H1 (cell line): ENCODE measurements around the gene MCRS1. TPM values are rescaled to one million over a fixed set of nuclear protein-coding genes. Genes with fewer than 3 reads are reported as not detected.

Source experiments
- CTCF ChIA-PET: fragments of 300-600 bp; sonication (Branson Sonifier 250); formaldehyde crosslinking; loops from one replicate; lab custom pipeline; 2021; ENCODE audit not compliant: partially characterized antibody; lab: Charles Lee
- POLR2A ChIA-PET: fragments of 300-600 bp; sonication (Branson Sonifier 250); formaldehyde crosslinking; loops from one replicate; lab custom pipeline; 2021; ENCODE audit warnings: inconsistent platforms; ENCODE audit not compliant: partially characterized antibody; lab: Charles Lee
- DNase-seq, 2 experiments: peaks; one replicate each; pipeline versions ENCODE4 v3.0.0 to v3.0.0-alpha.2; 2010 to 2022; ENCODE audit warnings: low spot score in 2 of 2, low read depth in 1 of 2, mixed read lengths in 1 of 2
- FAIRE-seq: peaks from 2 replicates; lab custom pipeline; 2011; peaks lifted over from hg19 to GRCh38; lab: Jason Lieb, UNC
- H2AFZ ChIP-seq: 2 replicates; pipeline ENCODE4 v1.8.1; 2012; ENCODE audit warnings: low read length, inconsistent platforms
- H2AK5ac ChIP-seq: 2 replicates; pipeline ENCODE4 v1.6.1; 2013; ENCODE audit warnings: low read depth, low read length
- H2BK120ac ChIP-seq: replicated peaks from 2 replicates; pipeline ENCODE3; 2013; ENCODE audit warnings: low read depth, low read length, inconsistent platforms
- H2BK12ac ChIP-seq: 2 replicates; pipeline ENCODE4 v1.6.1; 2013; ENCODE audit warnings: low read depth, low read length
- H2BK15ac ChIP-seq: 2 replicates; pipeline ENCODE4 v1.6.1; 2013; ENCODE audit warnings: low read length
- H2BK20ac ChIP-seq: 2 replicates; pipeline ENCODE4 v1.6.1; 2013; ENCODE audit warnings: low read length
- H2BK5ac ChIP-seq: 2 replicates; pipeline ENCODE4 v1.6.1; 2013; ENCODE audit warnings: low read depth, low read length
- H3K14ac ChIP-seq: 2 replicates; pipeline ENCODE4 v1.6.1; 2013; ENCODE audit warnings: inconsistent platforms; ENCODE audit not compliant: insufficient read length
- H3K18ac ChIP-seq: 2 replicates; pipeline ENCODE4 v1.6.1; 2013; ENCODE audit warnings: low read length; ENCODE audit errors: extremely low read depth
- H3K23ac ChIP-seq: 2 replicates; pipeline ENCODE4 v1.6.1; 2013; ENCODE audit warnings: inconsistent platforms; ENCODE audit not compliant: insufficient read length
- H3K23me2 ChIP-seq: 2 replicates; pipeline ENCODE4 v1.6.1; 2013; ENCODE audit warnings: low read depth, low read length
- H3K27ac ChIP-seq: 2 replicates; pipeline ENCODE4 v1.6.1; 2011; ENCODE audit warnings: low read depth, low read length, inconsistent platforms
- H3K27me3 ChIP-seq, 4 experiments: replicated peaks in 1 of 4; 1 replicate in 1 of 4; 2 replicates in 3 of 4; pipeline versions ENCODE4 v1.6.1 to v1.8.1; 2011 to 2013; ENCODE audit warnings: low read length in 3 of 4, mild to moderate bottlenecking in 3 of 4, inconsistent platforms in 2 of 4, mixed read lengths in 2 of 4, moderate library complexity in 1 of 4; ENCODE audit not compliant: control insufficient read depth in 3 of 4, insufficient read depth in 3 of 4; ENCODE audit errors: extremely low read depth in 1 of 4
- H3K36me3 ChIP-seq, 4 experiments: 2 replicates each; pipeline versions ENCODE4 v1.6.1 to v1.8.1; 2011 to 2013; ENCODE audit warnings: mild to moderate bottlenecking in 4 of 4, low read length in 3 of 4, moderate library complexity in 2 of 4, control low read depth in 1 of 4, inconsistent platforms in 1 of 4; ENCODE audit not compliant: insufficient read depth in 4 of 4, control insufficient read depth in 2 of 4
- H3K4ac ChIP-seq: replicated peaks from 2 replicates; pipeline ENCODE3; 2013; ENCODE audit warnings: low read length, low read depth, mixed read lengths, inconsistent platforms; ENCODE audit not compliant: insufficient read length
- H3K4me1 ChIP-seq, 4 experiments: replicated peaks in 1 of 4; 1 replicate in 1 of 4; 2 replicates in 3 of 4; pipeline versions ENCODE4 v1.6.1 to v1.8.1; 2011 to 2013; ENCODE audit warnings: low read length in 3 of 4, inconsistent platforms in 2 of 4, mixed read lengths in 1 of 4; ENCODE audit not compliant: insufficient read depth in 4 of 4, control insufficient read depth in 3 of 4
- H3K4me2 ChIP-seq, 2 experiments: 2 replicates each; pipeline versions ENCODE4 v1.6.1 to v1.8.1; 2011 to 2013; ENCODE audit warnings: low read depth in 2 of 2, low read length in 2 of 2, control low read depth in 1 of 2, inconsistent platforms in 1 of 2, mild to moderate bottlenecking in 1 of 2; ENCODE audit not compliant: insufficient read depth in 1 of 2
- H3K4me3 ChIP-seq, 4 experiments: fragments of 200-600, 300-600 bp in 1 of 4; sonication (generic), shearing (Covaris generic), sonication (Bioruptor Twin) in 1 of 4; 2 replicates each; pipeline versions ENCODE4 v1.5.1 to v1.8.1; 2011 to 2016; ENCODE audit warnings: low read length in 4 of 4, low read depth in 3 of 4, control low read depth in 2 of 4, inconsistent platforms in 2 of 4, mild to moderate bottlenecking in 2 of 4, mixed read lengths in 1 of 4, moderate library complexity in 1 of 4; ENCODE audit not compliant: insufficient read depth in 2 of 4; ENCODE audit errors: extremely low read depth in 1 of 4
- H3K56ac ChIP-seq: replicated peaks from 2 replicates; pipeline ENCODE3; 2013; ENCODE audit warnings: low read depth, mild to moderate bottlenecking, mixed read lengths, low read length, inconsistent platforms; ENCODE audit not compliant: insufficient read length
- H3K79me1 ChIP-seq: 2 replicates; pipeline ENCODE4 v1.6.1; 2013; ENCODE audit warnings: low read depth, low read length, control low read depth
- H3K79me2 ChIP-seq, 2 experiments: 2 replicates each; pipeline versions ENCODE4 v1.6.1 to v1.8.1; 2012 to 2013; ENCODE audit warnings: low read length in 2 of 2, mild to moderate bottlenecking in 2 of 2, inconsistent platforms in 1 of 2; ENCODE audit not compliant: insufficient read depth in 2 of 2, control insufficient read depth in 1 of 2
- H3K9ac ChIP-seq, 4 experiments: replicated peaks in 1 of 4; 1 replicate in 1 of 4; 2 replicates in 3 of 4; pipeline versions ENCODE4 v1.6.1 to v1.8.1; 2011 to 2013; ENCODE audit warnings: low read depth in 3 of 4, low read length in 3 of 4, control low read depth in 2 of 4, mild to moderate bottlenecking in 2 of 4, moderate library complexity in 2 of 4, inconsistent platforms in 1 of 4; ENCODE audit errors: extremely low read depth in 1 of 4
- H3K9me3 ChIP-seq, 2 experiments: 2 replicates each; pipeline versions ENCODE4 v1.6.1 to v1.8.1; 2012 to 2013; ENCODE audit warnings: mild to moderate bottlenecking in 2 of 2, moderate library complexity in 2 of 2, control low read depth in 1 of 2, inconsistent platforms in 1 of 2, low read depth in 1 of 2, low read length in 1 of 2, mixed read lengths in 1 of 2; ENCODE audit not compliant: insufficient read depth in 2 of 2
- H4K20me1 ChIP-seq, 2 experiments: replicated peaks in 1 of 2; 2 replicates each; pipeline versions ENCODE3 to v1.8.1; 2011 to 2013; ENCODE audit warnings: inconsistent platforms in 2 of 2, low read length in 2 of 2, mild to moderate bottlenecking in 1 of 2; ENCODE audit not compliant: insufficient read depth in 2 of 2, control insufficient read depth in 1 of 2
- H4K5ac ChIP-seq: 2 replicates; pipeline ENCODE4 v1.6.1; 2013; ENCODE audit warnings: low read length, low read depth, mixed read lengths, inconsistent platforms; ENCODE audit not compliant: insufficient read length
- H4K8ac ChIP-seq: 2 replicates; pipeline ENCODE4 v1.8.0; 2013; ENCODE audit warnings: mild to moderate bottlenecking, moderate library complexity, low read length, inconsistent platforms; ENCODE audit not compliant: insufficient read depth; ENCODE audit errors: extremely low read depth
- H4K91ac ChIP-seq: replicated peaks from 2 replicates; pipeline ENCODE3; 2013; ENCODE audit warnings: low read length, mixed read lengths, inconsistent platforms; ENCODE audit not compliant: insufficient read length
- CBX5 ChIP-seq: fragments of 300-800, 300-1000 bp; sonication (generic); IDR thresholded peaks from 2 replicates; pipeline ENCODE4 v1.7.1; 2016; ENCODE audit warnings: antibody characterized with exemption, low read length, low read depth
- CHD1 ChIP-seq: IDR thresholded peaks from 2 replicates; pipeline ENCODE4 v1.6.1; 2012; ENCODE audit warnings: low read depth, low read length, improper control_type of control experiment
- EZH2 ChIP-seq: fragments of 200-600 bp; sonication (generic); IDR thresholded peaks from 2 replicates; pipeline ENCODE4 v1.7.1; 2012; ENCODE audit warnings: low read depth, mild to moderate bottlenecking, moderate library complexity, low read length, inconsistent platforms; ENCODE audit not compliant: severe bottlenecking
- GTF2F1 ChIP-seq: IDR thresholded peaks from 2 replicates; pipeline ENCODE4 v1.6.1; 2012; ENCODE audit warnings: low read depth, low read length, improper control_type of control experiment, borderline replicate concordance
- KDM4A ChIP-seq: IDR thresholded peaks from one replicate; pipeline ENCODE4 v1.7.1; 2012; ENCODE audit warnings: low read depth, mild to moderate bottlenecking, moderate library complexity, low read length, inconsistent platforms; ENCODE audit not compliant: severe bottlenecking
- SIRT6 ChIP-seq: IDR thresholded peaks from one replicate; pipeline ENCODE4 v1.7.1; 2012; ENCODE audit warnings: low read length, inconsistent platforms
- SUZ12 ChIP-seq: fragments of 200-600 bp; sonication (generic); IDR thresholded peaks from 2 replicates; pipeline ENCODE4 v1.6.1; 2012; ENCODE audit warnings: mild to moderate bottlenecking, inconsistent platforms, low read length, moderate library complexity, mixed read lengths
- TBP ChIP-seq: IDR thresholded peaks from 2 replicates; pipeline ENCODE4 v1.6.1; 2011; ENCODE audit warnings: low read depth, low read length, improper control_type of control experiment
- TEAD4 ChIP-seq: IDR thresholded peaks from 2 replicates; pipeline ENCODE4 v1.6.1; 2012; ENCODE audit warnings: low read depth, low read length, inconsistent platforms, mixed read lengths
- ZNF274 ChIP-seq: IDR thresholded peaks from 2 replicates; pipeline ENCODE4 v1.7.0; 2012; ENCODE audit warnings: low read length, borderline replicate concordance; ENCODE audit errors: extremely low read depth
- WGBS, 2 experiments: shearing (Covaris generic) in 1 of 2; methylation state at CpG; one replicate each; pipeline versions ENCODE4 v1.1.6 to v1.1.7; 2013 to 2015; ENCODE audit warnings: low lambda C conversion rate in 2 of 2, mixed read lengths in 2 of 2, inconsistent platforms in 1 of 2, low coverage in 1 of 2, missing lambda C conversion rate in 1 of 2; ENCODE audit not compliant: insufficient replicate concordance in 2 of 2, insufficient coverage in 1 of 2, insufficient read length in 1 of 2; ENCODE audit errors: extremely low coverage in 1 of 2, missing lambda C conversion rate in 1 of 2; 5-methylcytosine and 5-hydroxymethylcytosine counted together
- polyA plus RNA-seq, 7 experiments: library from polyadenylated mRNA; depleted of rRNA in 3 of 7; stranded (reverse) in 5 of 7; unstranded in 2 of 7; fragments of >200 nt in 5 of 7; fragments of 200-250 nt in 2 of 7; gene quantifications; 1 replicate in 5 of 7; 2 replicates in 1 of 7; 4 replicates in 1 of 7; pipeline versions ENCODE4 v1.2.1 to v1.2.3, GENCODE V29; 2011 to 2013; ENCODE audit warnings: missing spikeins in 2 of 7, mixed read lengths in 2 of 7
- total RNA-seq: library from RNA; stranded (reverse); fragmentation: NEBNext Ultra II Directional; extraction: Animal tissue kit (Norgen Biotek cat#: 25700); gene quantifications from 2 replicates; pipeline ENCODE4 v1.2.1, GENCODE V29; 2021

The MCRS1 gene
- total and polyA plus RNA-seq, 2 of the 8 experiments (the other 6 are each of a cell fraction or from before 2014, with no cell fraction given), result 90.3 to 139 TPM

GRCh38 chr12:49535921-49536525 is 31.9 kb downstream of the MCRS1 start:
- Histone ChIP-seq H2AFZ (no peak overlapping the region), H3K79me2 (no peaks in the 10 kb centered on the region), H3K36me3 (peaks cover 0 to 6% (median 0%) of the 10 kb centered on the region in 4 experiments; a peak in 1 of 8 replicates), H3K27ac (no peak overlapping the region), H4K5ac (no peak overlapping the region), H3K4me1 (peaks cover 0 to 19% (median 8%) of the 10 kb centered on the region in 4 experiments; a peak in 5 of 7 replicates), H2BK120ac (no peak overlapping the region), H3K9ac (no peak overlapping the region), H2AK5ac (0 out of 2 replicates have a peak overlapping the region, but pooled peaks have one; percentile 16), H3K27me3 (peaks cover 48 to 59% (median 56%) of the 10 kb centered on the region in 4 experiments), H3K18ac (no peak overlapping the region), H3K23me2 (peaks cover 9% of the 10 kb centered on the region; the same call in 1 of the 2 replicates), H3K14ac (no peak overlapping the region), H3K56ac (no peak overlapping the region), H3K9me3 (no peaks in the 10 kb centered on the region), H3K4ac (no peak overlapping the region), H4K91ac (no peak overlapping the region), H4K8ac (no peak overlapping the region), H4K20me1 (peaks cover 2 to 9% of the 10 kb centered on the region in 2 experiments), H3K4me3 (no peak overlapping the region), H2BK15ac (no peak overlapping the region), H3K4me2 (no peak overlapping the region), H3K23ac (no peak overlapping the region), H2BK12ac (no peak overlapping the region), H2BK5ac (no peak overlapping the region), H3K79me1 (no peaks in the 10 kb centered on the region), H2BK20ac (no peak overlapping the region)
- ChIA-PET POLR2A (interaction anchor here (0.7 to 1.2 kb wide), 3 partner anchors 31 to 204 kb away, joined by 3 to 4 read pairs (median 3); no protein-coding TSS in a partner anchor), CTCF (interaction anchor here (0.7 to 7.8 kb wide), 17 partner anchors 11 to 247 kb away, joined by 3 to 91 read pairs (median 5); partner anchors contain the start of genes DNAJC22 and PRPF40B)
- DNase-seq (no peak), FAIRE-seq (no peak)
- 89% methylated on average over 6 of the region's 6 CpGs; no CpG with 5 or more reads in 1 of the 2 experiments for WGBS, 2 experiments
- TF ChIP-seq TBP (no peak), KDM4A (no peak), TEAD4 (no peak), CHD1 (no peak), EZH2 (no peak), SUZ12 (no peak), SIRT6 (no peak), ZNF274 (no peak), GTF2F1 (no peak), CBX5 (no peak)
